Epidermal melanocyte (primary cell): ENCODE data around the gene MOB3C.
"Not testable (repeated sequence)": the region's sequence is repeated elsewhere in the genome, so short reads cannot be mapped to it uniquely, and the experiment has no call there.

Experiments
- DNase-seq: peaks from one replicate; pipeline ENCODE4 v3.0.0; 2011; ENCODE audit warnings: low spot score; ENCODE audit not compliant: insufficient read length

The MOB3C gene

GRCh38 chr1:46616277-46617107 lies at the start of gene MOB3C:
TSS of gene MOB3C (minus strand) at chr1:46616811. CDS start at chr1:46613321, 3,490 bp downstream.
- DNase-seq, result peak; percentile 76

- DNase-seq, result no peak
These were observed 49.4 kb upstream of the MOB3C start for GRCh38 chr1:46665983-46666382.

- not testable (repeated sequence) for DNase-seq
These were observed 46.3 kb upstream of the MOB3C start for GRCh38 chr1:46662919-46663318.

GRCh38 chr1:46660116-46660515 lies 43.5 kb upstream of the MOB3C start:
- not testable (repeated sequence) for DNase-seq

- DNase-seq, result no peak
These were observed 42.8 kb upstream of the MOB3C start for GRCh38 chr1:46659307-46659870.

GRCh38 chr1:46657775-46658174 lies 41.2 kb upstream of the MOB3C start:
- DNase-seq, result no peak

GRCh38 chr1:46656643-46657042 lies 40.0 kb upstream of the MOB3C start:
- DNase-seq, result no peak

- no peak for DNase-seq
These were observed 39.2 kb upstream of the MOB3C start for GRCh38 chr1:46655848-46656247.

GRCh38 chr1:46654698-46655097 lies 38.1 kb upstream of the MOB3C start:
- DNase-seq, result not testable (repeated sequence)

- no peak for DNase-seq
These were observed 37.4 kb upstream of the MOB3C start for GRCh38 chr1:46654012-46654411.

- DNase-seq, result no peak
These were observed 36.9 kb upstream of the MOB3C start for GRCh38 chr1:46653405-46653958.

- no peak for DNase-seq
These were observed 35.9 kb upstream of the MOB3C start for GRCh38 chr1:46652321-46653100.

- not testable (repeated sequence) for DNase-seq
These were observed 34.5 kb upstream of the MOB3C start for GRCh38 chr1:46651152-46651551.

- DNase-seq, result no peak
These were observed 33.9 kb upstream of the MOB3C start for GRCh38 chr1:46650491-46650890.

GRCh38 chr1:46649764-46650163 lies 33.2 kb upstream of the MOB3C start:
- no peak for DNase-seq

GRCh38 chr1:46647611-46648010 lies 31.0 kb upstream of the MOB3C start:
- DNase-seq, result no peak

- no peak for DNase-seq
These were observed 30.2 kb upstream of the MOB3C start for GRCh38 chr1:46646844-46647243.

GRCh38 chr1:46646331-46646730 lies 29.7 kb upstream of the MOB3C start:
- DNase-seq, result no peak

- no peak for DNase-seq
These were observed 29.2 kb upstream of the MOB3C start for GRCh38 chr1:46645815-46646214.

- DNase-seq, result peak; percentile 46
These were observed 26.8 kb upstream of the MOB3C start for GRCh38 chr1:46643368-46643775.

- DNase-seq, result no peak
These were observed 25.6 kb upstream of the MOB3C start for GRCh38 chr1:46642115-46642680.
